GM12872 (cell line): ENCODE data around the gene DSTN.

ENCODE experiments used
- TF ChIP-seq, protein P1 (sequence below): IDR thresholded peaks from 3 replicates; pipeline ENCODE4 v1.5.1; 2011; ENCODE audit warnings: low read depth, mild to moderate bottlenecking, low read length, moderate library complexity; ENCODE audit not compliant: insufficient read depth

Gene DSTN

DNA sequence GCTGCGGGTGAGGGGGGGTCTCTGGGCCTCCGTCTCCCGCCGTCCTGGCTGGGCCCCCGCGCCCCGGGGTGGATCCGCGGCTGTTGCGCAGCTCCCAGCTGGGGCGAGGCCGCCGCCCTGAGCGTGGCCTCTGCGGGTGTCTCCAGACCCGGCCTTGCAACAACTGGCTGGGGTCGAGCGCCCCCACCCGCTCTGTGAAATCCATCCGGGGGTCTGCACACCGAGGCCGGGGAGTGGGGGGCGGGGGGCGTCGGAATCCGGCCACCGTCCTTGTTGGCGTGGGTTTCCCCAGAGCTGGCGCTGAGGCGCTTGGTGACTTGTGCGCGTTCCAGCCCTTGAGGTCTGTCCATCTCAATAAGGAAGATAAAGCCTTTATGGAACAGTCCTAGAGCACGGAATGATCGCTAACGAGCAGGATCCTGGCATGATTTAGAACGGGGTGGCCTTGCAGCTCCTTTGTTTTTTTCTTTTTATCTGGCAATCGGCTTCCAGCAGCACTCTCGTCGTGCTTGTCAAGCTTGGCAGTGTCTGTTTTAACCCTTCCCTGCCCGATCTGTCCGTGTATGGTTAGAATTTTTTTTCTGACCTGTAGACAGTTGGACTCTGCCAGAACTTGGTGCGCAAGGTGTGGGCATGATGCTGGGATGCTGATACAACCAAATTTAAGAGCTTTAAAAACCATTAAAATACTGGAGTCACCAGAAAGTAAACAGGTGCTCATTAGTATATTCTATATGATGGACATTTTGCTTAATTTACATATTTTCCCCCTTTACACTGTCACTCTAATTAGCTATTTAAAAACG is 675 bp downstream of the DSTN start:
- TF ChIP-seq, protein P1, sequence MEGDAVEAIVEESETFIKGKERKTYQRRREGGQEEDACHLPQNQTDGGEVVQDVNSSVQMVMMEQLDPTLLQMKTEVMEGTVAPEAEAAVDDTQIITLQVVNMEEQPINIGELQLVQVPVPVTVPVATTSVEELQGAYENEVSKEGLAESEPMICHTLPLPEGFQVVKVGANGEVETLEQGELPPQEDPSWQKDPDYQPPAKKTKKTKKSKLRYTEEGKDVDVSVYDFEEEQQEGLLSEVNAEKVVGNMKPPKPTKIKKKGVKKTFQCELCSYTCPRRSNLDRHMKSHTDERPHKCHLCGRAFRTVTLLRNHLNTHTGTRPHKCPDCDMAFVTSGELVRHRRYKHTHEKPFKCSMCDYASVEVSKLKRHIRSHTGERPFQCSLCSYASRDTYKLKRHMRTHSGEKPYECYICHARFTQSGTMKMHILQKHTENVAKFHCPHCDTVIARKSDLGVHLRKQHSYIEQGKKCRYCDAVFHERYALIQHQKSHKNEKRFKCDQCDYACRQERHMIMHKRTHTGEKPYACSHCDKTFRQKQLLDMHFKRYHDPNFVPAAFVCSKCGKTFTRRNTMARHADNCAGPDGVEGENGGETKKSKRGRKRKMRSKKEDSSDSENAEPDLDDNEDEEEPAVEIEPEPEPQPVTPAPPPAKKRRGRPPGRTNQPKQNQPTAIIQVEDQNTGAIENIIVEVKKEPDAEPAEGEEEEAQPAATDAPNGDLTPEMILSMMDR = no peak

DNA sequence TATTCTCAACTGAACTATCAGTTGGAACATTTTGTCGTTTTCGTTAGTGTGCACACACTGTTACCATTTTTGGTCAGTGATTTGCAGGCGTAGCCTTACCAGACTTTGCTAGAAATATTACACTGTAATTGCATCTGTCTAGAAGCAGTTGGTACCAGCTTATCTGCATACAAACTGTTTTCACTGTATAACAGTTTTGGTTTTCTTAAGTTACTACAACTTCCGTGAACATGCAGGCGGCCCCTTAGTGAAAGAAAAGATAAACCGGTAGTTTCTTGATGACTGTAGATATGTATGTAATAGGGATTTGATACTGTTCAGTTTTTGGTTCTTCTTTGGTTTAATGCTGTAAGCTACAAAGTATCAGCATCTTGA is 1.3 kb downstream of the DSTN start:
- TF ChIP-seq, protein P1 = no peak

DNA sequence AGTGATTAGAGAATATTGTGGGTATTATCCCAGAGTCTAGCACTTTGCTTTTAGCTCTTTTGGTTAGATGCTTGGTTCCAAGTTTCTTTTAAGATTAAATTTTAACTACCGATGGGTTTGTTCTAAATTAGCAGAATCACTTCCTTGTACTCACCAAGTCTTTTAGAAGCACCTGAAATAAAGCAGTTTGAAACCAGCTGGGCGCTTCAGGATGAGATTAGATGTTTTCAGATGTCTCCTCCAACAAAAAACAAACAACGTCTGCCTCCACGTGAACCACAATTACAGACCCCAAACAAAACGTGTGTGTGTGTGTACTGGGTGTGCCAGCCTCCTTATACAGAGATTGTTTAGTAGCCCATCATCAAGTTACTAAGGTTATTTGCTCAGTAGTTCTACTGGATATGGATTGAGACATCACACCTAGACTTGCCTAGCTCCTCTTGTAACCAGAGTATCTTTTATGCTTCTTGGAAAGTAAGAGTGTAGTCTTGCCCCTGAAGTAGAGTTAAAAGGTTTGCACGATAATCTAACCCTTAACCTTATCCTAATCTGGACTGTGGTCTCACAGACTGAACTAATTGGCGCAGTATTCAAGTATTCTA is 2.3 kb downstream of the DSTN start:
- TF ChIP-seq, protein P1 = no peak

DNA sequence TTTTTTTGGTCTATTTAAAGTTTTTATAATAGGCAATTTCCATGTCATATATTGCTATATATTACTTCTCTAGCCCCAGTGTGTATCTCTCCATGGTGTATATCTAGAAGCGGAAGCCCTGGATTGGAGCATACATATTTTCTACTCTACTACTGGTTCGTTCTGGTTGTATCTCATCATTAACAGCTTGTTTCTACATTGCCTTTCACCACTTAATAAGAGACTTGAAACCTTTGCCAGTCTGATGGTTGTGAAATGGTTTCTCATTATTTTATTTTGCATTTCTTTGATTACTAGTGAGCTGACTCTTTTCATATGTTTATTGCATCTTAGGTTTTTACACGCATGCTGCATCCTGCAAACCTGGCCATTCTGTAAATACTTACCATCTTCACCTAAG is 3.6 kb downstream of the DSTN start:
- TF ChIP-seq, protein P1 = no peak

DNA sequence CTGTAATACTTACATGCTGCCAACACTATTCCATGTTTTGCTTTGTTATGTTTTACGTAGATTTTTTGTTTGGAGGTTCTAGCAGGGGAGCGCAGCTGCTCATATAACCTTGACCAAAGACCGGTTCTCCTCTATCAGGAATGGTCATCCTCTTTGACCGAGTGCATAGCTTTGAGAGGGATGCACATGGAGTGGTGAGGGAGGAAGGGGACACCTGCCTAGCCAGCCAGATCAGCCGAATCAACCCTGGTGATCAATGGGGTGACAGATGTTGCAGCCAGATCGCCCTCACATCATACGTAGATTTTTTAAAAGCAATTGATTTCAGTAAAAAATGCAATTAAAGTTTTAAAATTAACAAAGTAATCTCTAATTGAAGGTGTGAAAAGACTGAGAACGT is 6.3 kb downstream of the DSTN start:
- TF ChIP-seq, protein P1 = no peak

DNA sequence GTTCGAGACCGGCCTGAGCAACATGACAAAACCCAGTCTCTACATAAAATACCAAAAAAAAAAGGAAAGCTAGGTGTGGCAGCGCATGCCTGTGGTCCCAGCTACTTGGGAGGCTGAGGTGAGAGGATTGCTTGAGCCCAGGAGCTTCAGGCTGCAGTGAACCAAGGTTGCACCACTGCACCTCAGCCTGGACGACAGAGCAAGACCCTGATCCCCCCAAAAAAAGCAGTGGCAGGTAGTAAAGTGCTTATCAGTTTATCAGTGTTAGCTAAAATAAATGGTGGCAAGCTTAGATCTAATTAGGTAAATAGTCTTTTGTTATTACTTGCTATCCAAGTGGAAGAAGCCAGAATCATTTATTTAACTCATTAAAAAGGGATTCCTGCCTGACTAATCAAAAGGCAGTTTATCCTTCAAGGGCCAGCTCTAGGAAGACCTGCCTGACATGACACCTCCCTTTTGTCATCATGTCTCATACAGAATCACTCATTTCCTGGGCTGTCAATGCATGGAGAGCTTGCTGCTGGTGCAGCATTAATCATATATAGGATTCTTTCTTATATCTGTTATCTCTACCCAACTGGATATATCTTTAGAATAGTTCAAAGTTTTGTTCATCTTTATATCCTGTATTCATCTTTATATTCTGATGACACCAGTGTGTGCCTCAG is 9.6 kb downstream of the DSTN start:
- TF ChIP-seq, protein P1 = no peak

DNA sequence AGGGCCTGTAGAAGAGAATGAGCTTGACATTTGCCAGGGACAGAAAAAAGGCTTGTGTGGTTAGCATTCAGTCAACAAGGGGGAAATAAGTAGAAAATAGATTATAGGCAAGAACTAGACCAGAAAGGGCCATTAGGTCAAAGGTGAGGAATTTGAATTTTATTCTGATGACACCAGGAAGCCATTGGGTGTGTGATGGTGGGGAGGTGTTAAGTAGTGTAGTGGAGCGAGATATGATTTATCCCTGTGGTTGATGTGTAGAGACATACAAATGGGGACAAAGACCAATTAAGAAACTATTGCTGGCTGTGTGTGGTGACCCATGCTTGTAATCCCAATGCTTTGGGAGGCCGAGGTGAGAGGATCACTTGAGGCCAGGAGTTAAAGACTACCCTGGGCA is 11.0 kb downstream of the DSTN start:
- TF ChIP-seq, protein P1 = no peak
